Prostate gland (tissue), 2 donors: ENCODE measurements around the gene SH3PXD2A.

Experiments
- POLR2AphosphoS5 ChIP-seq: sonication (generic); formaldehyde crosslinking; IDR thresholded peaks from one replicate; pipeline ENCODE4 v1.6.1; 2017; ENCODE audit warnings: antibody characterized with exemption
- TF ChIP-seq, protein P1 (sequence below), 4 experiments: fragments of 200-600 bp in 2 of 4; fragments of 450-650 bp in 2 of 4; sonication (generic) in 2 of 4; IDR thresholded peaks; 1 replicate in 3 of 4; 2 replicates in 1 of 4; pipeline ENCODE4 v1.5.1; 2016 to 2019; ENCODE audit warnings: antibody characterized with exemption in 4 of 4, mild to moderate bottlenecking in 2 of 4, moderate library complexity in 2 of 4

DNA sequence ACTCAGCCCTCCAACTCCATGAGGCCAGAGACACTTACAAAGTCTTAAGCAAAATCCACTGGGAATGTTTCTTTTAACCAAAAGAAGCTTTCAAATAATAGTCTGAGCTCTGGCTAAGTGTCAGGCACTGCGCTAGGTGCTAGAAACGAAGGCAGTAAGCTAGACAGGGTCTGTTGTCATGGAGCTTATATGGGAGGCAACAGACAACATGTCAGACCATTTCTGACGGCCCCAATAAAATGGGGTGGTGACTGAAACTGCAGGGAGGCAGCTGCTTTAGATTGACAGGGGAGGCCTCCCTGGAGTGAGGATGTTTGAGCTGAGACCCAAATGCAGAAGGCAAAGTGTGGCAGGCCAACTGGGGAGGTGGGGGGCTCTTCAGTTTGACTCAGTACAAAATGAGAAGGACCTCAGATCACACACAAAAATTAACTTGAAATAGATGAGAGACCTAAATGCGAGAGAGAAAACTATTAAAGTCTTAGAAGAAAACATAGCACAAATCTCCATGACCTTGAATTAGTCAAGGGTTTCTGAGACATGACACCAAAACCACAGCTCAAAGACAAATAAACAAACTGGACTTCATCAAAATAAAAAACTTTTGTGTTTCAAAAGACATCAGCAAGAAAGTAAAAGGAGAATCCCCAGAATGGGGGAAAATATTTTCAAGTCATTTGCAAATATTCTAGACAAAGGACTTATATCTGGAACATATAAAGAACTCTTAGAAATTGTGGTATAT, 40.6 kb downstream of the SH3PXD2A start:
- TF ChIP-seq, protein P1, sequence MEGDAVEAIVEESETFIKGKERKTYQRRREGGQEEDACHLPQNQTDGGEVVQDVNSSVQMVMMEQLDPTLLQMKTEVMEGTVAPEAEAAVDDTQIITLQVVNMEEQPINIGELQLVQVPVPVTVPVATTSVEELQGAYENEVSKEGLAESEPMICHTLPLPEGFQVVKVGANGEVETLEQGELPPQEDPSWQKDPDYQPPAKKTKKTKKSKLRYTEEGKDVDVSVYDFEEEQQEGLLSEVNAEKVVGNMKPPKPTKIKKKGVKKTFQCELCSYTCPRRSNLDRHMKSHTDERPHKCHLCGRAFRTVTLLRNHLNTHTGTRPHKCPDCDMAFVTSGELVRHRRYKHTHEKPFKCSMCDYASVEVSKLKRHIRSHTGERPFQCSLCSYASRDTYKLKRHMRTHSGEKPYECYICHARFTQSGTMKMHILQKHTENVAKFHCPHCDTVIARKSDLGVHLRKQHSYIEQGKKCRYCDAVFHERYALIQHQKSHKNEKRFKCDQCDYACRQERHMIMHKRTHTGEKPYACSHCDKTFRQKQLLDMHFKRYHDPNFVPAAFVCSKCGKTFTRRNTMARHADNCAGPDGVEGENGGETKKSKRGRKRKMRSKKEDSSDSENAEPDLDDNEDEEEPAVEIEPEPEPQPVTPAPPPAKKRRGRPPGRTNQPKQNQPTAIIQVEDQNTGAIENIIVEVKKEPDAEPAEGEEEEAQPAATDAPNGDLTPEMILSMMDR (IDR thresholded peaks at IDR 0.05): no peak
- TF ChIP-seq POLR2AphosphoS5: no peak
